HepG2 (cell line): ENCODE measurements around the gene STAT4.

ENCODE experiments used
- EHMT2 ChIP-seq: fragments of 200-600 bp; sonication (generic); IDR thresholded peaks from 2 replicates; pipeline ENCODE4 v1.7.0; 2017; ENCODE audit warnings: antibody characterized with exemption, low read depth, low read length, borderline replicate concordance
- KDM5B ChIP-seq: sonication (generic); formaldehyde crosslinking; IDR thresholded peaks from 2 replicates; pipeline ENCODE4 v1.4.0; 2020; ENCODE audit warnings: missing genetic modification reagents, mild to moderate bottlenecking, borderline replicate concordance
- PLSCR1 ChIP-seq: sonication (generic); formaldehyde crosslinking; IDR thresholded peaks from 2 replicates; pipeline ENCODE4 v1.5.0; 2020; ENCODE audit warnings: missing genetic modification reagents, mild to moderate bottlenecking, borderline replicate concordance
- RBFOX2 ChIP-seq: fragments of 200-400 bp; formaldehyde crosslinking; IDR thresholded peaks from 2 replicates; pipeline ENCODE4 v1.6.1; 2017; ENCODE audit warnings: low read depth, mild to moderate bottlenecking, low read length
- REL ChIP-seq: sonication (generic); formaldehyde crosslinking; conservative IDR thresholded peaks from 2 replicates; pipeline ENCODE4 v1.8.0; 2022; ENCODE audit warnings: mild to moderate bottlenecking, missing genetic modification reagents, moderate library complexity
- RFX1 ChIP-seq: fragments of 450-650 bp; IDR thresholded peaks from 2 replicates; pipeline ENCODE4 v1.6.1; 2017
- TBL1XR1 ChIP-seq: fragments of 150-350 bp; IDR thresholded peaks from 2 replicates; pipeline ENCODE4 v1.6.1; 2014; ENCODE audit warnings: borderline replicate concordance, low read length; ENCODE audit not compliant: partially characterized antibody
- ZBTB7A ChIP-seq: sonication (generic); formaldehyde crosslinking; IDR thresholded peaks from 2 replicates; pipeline ENCODE4 v1.8.0; 2022; ENCODE audit warnings: mild to moderate bottlenecking, missing genetic modification reagents
- ZNF557 ChIP-seq: sonication (generic); formaldehyde crosslinking; IDR thresholded peaks from 2 replicates; pipeline ENCODE4 v1.4.0; 2020; ENCODE audit warnings: missing genetic modification reagents
- ZNF577 ChIP-seq: sonication (generic); formaldehyde crosslinking; IDR thresholded peaks from 2 replicates; pipeline ENCODE4 v1.4.0; 2020; ENCODE audit warnings: mild to moderate bottlenecking, low read depth, missing genetic modification reagents, borderline replicate concordance
- TF ChIP-seq, protein P1 (sequence below): sonication (generic); formaldehyde crosslinking; IDR thresholded peaks from 2 replicates; pipeline ENCODE4 v1.4.0; 2020; ENCODE audit warnings: missing genetic modification reagents

GRCh38 chr2:191010887-191011885 lies 139.6 kb downstream of the STAT4 start:
- TF ChIP-seq ZNF557, result no peak
- TF ChIP-seq EHMT2, result no peak
- TF ChIP-seq KDM5B, result no peak
- no peak for TF ChIP-seq PLSCR1 (CRISPR knock-in tag)
- no peak for TF ChIP-seq REL (CRISPR knock-in tag)
- TF ChIP-seq, protein P1, sequence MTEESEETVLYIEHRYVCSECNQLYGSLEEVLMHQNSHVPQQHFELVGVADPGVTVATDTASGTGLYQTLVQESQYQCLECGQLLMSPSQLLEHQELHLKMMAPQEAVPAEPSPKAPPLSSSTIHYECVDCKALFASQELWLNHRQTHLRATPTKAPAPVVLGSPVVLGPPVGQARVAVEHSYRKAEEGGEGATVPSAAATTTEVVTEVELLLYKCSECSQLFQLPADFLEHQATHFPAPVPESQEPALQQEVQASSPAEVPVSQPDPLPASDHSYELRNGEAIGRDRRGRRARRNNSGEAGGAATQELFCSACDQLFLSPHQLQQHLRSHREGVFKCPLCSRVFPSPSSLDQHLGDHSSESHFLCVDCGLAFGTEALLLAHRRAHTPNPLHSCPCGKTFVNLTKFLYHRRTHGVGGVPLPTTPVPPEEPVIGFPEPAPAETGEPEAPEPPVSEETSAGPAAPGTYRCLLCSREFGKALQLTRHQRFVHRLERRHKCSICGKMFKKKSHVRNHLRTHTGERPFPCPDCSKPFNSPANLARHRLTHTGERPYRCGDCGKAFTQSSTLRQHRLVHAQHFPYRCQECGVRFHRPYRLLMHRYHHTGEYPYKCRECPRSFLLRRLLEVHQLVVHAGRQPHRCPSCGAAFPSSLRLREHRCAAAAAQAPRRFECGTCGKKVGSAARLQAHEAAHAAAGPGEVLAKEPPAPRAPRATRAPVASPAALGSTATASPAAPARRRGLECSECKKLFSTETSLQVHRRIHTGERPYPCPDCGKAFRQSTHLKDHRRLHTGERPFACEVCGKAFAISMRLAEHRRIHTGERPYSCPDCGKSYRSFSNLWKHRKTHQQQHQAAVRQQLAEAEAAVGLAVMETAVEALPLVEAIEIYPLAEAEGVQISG (CRISPR knock-in tag), result no peak
- TF ChIP-seq RFX1, result no peak
- no peak for TF ChIP-seq ZNF577 (CRISPR knock-in tag)
- TF ChIP-seq RBFOX2, result no peak
- no peak for TF ChIP-seq TBL1XR1
- TF ChIP-seq ZBTB7A (CRISPR knock-in tag), result no peak
